TTC549 (cell line): ENCODE data around the gene DCAF4L1.

Experiments used
- FAIRE-seq: peaks from 2 replicates; lab custom pipeline; 2012; peaks lifted over from hg19 to GRCh38; lab: Jason Lieb, UNC

DCAF4L1 gene

DNA sequence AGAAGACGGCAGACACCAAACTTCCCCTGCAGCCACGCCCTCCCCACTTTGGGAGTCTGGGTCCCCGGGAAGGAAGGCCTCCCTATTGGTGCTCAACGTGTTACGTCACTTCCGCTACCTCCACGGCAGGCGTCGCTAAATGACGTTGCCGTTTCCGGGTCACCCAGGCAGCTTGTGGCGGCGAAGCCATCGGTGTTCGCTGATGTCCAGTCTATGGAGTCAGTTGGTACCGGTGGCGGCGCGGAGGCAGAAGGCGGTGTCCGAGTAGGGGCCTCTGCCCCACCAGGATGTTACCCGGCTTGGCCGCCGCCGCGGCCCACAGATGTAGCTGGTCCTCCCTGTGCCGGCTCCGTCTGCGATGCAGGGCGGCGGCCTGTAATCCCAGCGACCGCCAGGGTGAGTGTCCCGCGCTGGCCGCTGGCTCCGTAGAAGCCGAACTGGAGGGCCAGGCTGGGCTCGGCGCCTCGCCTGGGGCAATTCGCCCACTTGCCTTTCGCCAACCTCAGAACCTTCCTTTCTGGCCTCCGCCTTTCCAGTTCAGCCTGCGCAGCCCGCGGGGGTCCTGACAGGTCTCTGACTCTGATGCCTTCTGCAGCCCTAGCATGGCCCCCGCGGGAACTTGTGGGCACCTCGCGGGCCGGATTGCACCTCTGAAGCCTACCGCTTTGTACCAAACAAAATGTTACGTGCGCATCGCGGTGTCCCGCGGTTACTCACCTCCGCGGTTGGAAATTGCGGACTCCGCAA is 9.0 kb downstream of the DCAF4L1 start, which contains the start of gene SLC30A9:
Gene SLC30A9, plus strand, starts transcription at position 166 of the 747 bp plus-strand sequence. Its CDS starts 122 bp downstream, at position 288.
- peak; percentile 41 for FAIRE-seq

DNA sequence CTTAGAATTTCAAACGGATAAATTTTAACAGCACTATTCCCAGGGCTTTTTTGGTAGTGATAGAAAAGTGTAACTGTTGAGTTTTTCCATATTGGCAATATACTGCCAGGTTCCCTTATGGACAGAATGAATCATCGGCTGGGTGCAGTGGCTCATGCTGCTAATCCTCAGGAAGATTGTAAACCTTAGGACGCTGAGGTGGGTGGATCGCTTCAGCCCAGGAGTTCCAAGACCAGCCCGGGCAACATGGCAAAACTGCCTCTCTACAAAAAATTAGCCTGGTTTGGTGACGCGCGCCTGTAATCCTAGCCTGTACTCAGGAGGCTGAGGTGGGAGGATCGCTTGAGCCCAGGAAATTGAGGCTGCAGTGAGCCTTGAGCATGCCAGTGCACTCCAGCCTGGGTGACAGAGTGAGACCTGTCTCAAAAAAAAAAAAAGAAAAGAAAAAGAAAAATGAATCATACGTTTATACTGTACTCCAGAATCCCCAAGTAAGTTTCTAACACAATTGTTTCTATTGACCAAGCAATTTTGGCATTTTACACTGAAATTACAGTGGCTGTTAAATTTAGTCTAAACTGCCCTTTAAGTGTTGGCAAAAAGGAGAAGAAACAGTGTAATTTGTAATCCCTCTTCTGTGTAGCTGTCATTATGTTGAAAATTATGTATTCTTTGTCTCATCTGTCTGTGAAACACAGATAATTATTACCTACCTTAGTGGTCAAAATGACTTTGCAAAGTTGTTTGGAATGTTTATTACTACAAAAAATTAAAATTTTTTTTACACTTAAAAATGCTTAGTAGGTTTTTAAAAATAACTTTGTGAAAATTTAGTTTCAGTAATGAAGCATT is 10.6 kb downstream of the DCAF4L1 start:
- FAIRE-seq: no peak

DNA sequence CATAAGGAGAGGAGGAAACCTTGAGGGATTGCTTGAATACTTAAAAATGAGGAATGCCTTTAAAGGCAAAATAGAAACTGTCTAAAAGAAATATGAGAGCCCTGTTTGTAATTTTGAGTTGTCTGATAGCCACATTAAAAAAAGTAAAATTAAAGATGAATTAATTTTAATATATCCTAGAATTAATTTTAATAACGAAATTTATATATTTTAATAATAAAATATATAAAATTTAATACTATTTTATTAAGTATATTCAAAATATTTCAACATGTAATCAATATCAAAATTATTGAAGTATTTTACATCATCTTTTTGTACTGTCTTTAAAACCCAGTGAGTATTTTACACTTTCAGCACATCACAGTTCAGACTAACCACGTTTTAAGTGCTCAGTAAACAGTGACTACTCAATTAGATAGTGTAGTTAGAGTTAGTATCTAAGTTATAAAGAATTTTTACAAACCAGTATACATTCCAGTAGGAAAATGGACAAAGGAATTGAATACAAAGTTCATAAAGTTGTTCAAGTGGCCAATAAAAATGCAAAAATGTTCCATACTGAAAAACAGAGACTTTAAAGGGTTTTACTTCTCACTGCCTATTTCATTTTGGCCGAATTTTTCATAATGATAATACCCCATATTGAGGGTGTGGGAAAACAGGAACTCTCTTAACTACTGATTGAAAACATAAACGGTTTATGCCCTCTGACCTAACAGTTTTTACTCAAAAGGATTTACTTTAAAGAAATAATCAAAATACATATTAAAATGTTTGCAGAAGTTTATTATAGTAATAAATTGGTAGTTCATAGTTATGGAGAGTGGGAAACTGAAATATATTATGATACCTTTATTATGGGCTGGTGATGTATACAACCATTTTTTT is 11.7 kb downstream of the DCAF4L1 start:
- peak; percentile 67 for FAIRE-seq

DNA sequence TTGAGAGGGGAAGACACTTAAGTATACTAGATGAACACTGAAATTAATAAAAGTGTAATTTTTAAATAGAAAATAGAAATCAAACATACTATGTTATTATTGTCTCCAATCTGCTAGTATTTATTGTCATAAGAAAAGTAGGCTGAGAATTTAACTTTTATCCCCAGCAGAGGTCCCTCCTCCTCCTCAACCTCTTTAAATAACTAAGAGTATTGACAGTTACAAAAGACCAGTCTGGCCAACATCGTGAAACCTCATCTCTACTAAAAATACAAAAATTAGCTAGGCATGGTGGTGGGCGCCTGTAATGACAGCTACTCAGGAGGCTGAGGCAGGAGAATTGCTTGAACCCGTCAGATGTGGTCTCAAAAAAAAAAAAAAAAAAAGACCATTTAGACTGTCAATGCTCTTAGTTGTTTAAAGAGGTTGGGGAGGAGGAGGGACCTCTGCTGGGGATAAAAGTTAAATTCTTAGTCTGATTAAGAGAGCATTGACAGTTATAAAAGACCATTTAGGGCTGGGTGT is 13.0 kb downstream of the DCAF4L1 start:
- no peak for FAIRE-seq

DNA sequence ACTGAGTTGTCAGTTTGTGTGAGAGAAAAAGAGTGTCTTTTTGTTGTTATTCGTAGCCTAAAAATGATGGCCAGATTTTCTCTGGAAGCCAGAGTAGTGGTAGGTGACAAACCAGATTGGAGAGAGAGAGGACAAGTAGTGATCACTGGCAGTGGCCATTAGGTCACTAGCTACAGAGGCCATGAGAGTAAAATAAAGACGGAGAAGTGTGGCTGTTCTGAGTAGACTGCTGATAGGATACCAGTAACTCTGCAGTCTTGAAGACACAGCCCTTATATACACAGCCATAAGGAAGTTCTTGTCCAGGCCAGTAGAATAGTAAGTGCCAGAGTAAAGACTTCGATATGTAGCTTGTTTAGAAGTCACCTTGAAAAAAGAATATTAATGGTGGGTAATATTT is 16.5 kb downstream of the DCAF4L1 start:
- no peak for FAIRE-seq

DNA sequence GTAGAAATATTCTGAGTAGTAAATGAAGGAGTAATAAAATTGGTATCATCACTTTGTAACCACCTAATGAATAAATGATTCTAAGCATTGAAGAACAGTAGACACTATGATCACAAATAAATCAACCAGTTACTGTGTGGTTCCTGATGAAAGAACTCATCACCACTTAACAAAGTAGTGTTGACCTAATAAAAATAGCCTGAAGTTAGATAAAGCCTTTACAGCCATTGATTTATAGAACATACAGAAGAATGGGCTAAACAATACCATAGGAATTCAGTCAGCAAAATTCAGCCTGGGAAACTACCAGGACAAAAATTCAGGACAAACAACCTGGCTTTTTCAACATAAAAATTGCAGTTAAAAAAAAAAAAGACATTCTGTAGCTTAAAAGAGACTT is 17.8 kb downstream of the DCAF4L1 start:
- no peak for FAIRE-seq

DNA sequence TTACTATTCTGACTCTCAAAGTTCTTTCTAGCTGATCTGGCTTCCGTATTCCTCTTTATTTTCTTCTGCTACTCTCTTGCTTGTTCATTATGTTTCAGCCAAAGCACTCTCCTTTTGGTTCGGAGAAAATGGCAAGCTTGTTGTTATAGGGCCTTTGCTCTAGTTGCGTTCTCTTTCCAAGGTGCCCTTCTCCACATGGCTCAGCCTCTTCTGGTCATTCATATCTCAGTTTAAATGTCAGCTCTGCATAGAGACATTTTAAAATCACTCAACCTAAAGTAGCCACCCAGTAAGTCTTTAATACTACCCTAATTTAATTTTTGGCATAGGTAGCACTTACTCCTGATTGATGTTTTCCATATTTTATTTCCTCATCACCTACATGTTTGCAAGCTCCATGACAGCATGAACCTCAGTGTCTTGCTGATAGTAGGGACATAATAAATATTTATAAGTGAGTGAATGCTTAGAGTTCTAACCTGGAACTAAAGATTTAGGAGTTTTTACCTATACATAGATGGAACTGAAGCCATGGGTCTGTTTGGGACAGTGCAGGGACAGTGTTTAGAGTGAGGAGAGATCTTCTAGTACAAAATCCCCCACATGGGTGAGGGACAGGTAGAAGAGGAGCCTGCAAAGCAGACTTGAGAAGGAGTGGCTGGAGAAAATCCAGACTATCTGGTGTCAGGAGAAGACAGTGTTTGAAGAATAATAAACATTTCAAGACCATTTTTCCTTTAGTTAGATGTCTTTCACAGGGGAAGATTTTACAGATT is 26.6 kb downstream of the DCAF4L1 start:
- no peak for FAIRE-seq

DNA sequence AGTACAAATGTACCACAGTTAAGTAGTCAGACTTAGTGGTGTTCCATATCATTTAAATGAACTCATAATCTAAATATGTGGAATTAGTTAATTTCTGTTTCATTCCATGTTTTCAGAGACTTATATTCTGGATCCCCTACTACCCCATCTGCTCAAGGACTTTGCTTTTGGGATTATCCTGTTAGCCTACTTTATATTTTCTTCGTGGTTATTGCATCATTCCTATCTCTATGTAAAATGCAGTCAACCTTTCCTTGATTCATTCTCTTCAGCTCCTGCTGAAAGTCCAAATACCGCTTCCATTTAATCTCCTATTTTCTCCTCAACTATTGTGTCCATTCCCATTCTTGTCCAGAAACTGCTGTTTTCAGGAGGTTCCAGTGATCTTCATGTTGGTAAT is 33.9 kb downstream of the DCAF4L1 start:
- FAIRE-seq: no peak

DNA sequence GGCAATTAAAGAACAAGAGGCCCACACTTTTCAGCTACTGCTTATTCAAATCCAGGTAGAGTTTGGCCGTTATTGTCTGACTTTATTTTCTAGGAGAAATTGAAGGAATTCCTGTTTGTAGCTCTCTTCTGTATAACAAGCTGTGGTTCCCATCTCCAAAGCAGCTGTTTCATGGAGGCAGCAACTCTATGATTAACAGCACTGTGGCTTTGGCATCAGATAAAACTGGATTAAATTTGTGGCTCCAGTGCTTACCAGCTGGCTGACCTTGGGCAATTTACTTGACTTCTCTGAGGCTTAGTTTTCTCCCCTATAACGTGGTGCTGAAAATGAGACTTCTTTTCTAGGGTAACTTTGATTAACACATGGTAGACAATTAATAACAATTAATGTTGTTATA is 36.9 kb downstream of the DCAF4L1 start:
- FAIRE-seq: no peak
